Measurements from ENCODE around the gene SLC2A11.
"Not testable (repeated sequence)": the region's sequence is repeated elsewhere in the genome, so short reads cannot be mapped to it uniquely, and the experiment has no call there.

The SLC2A11 gene

DNA sequence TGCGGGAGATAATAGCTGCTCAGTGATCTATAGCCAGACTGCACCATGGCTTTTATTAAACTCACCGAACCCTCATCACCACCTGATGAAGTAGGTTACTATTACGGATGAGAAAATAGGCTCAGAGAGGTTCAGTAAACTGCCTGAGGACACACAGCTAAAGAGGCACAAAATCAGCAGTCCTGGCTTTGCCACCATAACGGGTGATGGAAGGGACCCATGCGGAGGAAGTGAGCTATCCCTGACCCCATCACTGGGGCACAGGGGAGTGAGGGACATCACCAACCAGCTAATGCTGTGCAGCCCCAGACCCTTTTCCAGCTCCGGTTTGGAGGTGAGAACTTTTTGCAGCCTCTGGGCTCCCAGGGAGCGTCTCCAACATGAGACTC lies 11.6 kb upstream of the SLC2A11 start:
- no peak for DNase-seq (ENCODE audit: extremely low read depth in 1 of 2, low read depth in 1 of 2)

DNA sequence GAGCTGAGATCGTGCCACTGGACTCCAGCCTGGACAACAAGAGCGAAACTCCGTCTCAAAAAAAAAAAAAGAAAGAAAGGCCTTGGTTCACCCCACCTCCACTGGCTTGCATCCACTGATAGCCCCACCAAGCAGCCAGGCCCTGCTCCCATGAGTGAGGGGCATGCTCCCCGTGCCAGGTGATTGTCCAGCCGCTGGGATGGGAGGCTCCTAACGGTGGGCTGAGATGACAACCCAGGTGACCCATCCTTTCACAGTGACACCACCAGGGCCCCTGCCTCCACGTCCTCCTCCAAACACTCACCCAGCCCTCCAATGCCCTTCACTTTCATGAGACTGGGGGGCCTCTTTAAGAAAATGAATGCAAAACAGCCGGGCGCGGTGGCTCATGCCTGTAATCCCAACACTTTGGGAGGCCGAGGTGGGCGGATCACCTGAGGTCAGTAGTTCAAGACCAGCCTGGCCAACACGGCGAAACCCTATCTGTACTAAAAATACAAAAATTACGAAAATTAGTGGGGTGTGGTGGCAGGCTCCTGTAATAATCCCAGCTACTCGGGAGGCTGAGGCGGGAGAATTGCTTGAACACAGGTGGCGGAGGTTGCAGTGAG lies 10.3 kb upstream of the SLC2A11 start:
- no peak for DNase-seq (ENCODE audit: extremely low read depth in 1 of 2, low read depth in 1 of 2)

DNA sequence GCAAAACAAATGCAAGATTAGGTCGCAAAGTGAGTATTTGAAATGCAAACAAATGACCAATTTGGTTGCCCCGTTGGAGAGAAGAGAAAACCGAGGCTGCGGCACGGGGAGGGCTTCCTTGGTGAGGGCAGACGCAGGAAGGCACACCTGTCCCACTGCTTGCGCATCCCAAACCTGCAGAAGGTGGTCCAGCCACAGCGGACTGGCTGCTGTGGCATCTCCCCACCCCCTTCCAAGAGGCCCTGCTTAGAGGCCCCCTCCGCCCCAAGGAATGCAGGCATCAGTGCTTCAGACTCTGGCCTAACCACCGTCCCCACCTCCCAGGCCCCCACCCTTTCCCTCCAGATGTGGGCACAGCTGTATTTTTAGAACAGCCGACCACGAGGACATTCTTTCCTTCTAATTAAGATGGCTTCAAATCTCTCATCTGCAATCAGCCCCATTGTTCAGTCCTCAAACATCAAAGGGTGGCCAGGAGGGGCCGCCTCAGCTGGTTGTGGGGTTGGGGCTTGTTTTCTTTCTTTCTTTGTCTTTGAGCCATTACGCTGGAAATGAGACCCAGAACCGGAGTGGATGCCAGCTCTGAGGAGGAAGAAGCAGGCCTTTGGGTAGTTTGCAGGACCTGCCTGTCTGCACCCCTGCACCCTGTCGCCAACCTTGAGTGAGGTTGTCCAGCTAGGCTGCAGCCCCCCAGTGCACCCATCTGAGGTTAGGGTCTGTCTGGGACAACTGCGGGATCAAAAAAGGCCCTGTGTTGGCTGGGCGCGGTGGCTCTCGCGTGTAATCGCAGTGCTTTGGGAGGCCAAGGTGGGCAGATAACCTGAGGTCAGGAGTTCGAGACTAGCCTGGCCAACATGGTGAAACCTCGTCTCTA lies 9.4 kb upstream of the SLC2A11 start:
- DNase-seq (ENCODE audit: extremely low read depth in 1 of 2, low read depth in 1 of 2), result no peak

DNA sequence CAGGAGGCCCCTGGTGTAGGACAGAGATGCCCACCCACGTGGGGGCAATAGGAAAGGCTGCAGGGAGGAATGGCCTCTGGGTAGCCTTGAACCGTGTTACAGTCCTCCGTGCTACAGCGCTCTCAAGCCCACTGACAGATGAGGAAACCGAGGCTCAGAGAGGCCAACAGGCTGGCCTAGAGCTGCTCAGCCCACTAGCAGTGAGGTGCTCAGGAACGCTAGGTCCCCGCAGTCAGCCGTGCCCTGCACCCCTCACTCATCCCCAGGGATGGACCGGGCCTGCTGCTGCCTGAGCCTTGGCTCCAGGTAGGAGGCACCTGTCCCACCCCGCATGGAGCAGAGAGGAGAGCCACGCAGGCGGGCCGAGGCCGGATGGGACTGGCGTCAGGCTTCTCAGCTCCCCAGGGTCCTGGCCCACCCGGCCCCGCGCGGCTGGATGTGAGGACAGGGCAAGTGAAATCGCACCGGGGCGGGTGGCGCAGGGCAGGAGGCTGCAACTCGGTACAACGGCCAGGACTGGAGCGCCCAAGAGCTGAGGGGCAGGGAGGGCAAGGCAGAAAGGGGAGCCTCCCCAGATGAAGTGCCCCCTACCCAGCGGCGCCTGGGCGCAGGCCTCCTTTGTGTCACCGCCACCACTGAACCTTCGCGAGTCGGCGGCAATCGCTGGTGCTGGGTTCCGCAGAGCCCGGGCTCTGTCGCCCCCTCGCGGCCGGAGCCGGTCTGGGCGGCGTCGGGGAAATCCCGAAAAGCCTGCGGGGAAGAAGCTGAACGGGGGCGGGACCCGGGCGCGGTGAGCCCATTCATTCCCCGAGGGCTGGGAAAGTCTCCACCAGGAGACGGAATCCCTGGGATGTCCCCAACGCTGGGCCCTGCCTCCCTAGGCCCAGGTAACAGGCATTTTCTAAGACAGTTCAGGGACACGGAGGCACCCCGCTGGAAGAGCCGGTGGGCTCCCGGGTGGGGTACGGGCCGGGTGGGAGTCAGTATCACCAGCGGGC lies 8.4 kb upstream of the SLC2A11 start:
- peak; percentile 56 to 73 for DNase-seq (ENCODE audit: extremely low read depth in 1 of 2, low read depth in 1 of 2)

DNA sequence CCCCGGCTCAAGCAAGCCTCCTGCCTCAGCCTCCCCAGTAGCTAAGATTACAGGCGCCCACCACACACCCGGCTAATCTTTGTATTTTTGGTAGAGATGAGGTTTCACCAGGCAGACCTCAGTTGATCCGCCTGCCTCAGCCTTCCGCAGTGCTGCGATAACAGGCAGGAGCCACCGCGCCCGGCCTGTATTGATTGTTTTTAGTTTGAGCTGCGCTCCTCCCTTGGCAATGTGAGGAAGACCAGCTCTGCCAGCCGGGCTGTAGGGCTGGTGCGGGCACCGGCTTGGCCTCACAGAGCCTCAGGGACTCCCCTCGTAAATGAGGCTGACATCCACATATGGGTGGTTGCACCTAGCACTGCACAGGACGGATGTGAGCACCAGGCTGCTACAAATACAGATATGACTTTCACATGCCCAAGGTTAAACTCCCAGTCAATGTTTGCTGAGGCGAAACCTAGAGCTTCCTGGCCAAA lies 7.5 kb upstream of the SLC2A11 start:
- DNase-seq (ENCODE audit: extremely low read depth in 1 of 2, low read depth in 1 of 2), result no peak

DNA sequence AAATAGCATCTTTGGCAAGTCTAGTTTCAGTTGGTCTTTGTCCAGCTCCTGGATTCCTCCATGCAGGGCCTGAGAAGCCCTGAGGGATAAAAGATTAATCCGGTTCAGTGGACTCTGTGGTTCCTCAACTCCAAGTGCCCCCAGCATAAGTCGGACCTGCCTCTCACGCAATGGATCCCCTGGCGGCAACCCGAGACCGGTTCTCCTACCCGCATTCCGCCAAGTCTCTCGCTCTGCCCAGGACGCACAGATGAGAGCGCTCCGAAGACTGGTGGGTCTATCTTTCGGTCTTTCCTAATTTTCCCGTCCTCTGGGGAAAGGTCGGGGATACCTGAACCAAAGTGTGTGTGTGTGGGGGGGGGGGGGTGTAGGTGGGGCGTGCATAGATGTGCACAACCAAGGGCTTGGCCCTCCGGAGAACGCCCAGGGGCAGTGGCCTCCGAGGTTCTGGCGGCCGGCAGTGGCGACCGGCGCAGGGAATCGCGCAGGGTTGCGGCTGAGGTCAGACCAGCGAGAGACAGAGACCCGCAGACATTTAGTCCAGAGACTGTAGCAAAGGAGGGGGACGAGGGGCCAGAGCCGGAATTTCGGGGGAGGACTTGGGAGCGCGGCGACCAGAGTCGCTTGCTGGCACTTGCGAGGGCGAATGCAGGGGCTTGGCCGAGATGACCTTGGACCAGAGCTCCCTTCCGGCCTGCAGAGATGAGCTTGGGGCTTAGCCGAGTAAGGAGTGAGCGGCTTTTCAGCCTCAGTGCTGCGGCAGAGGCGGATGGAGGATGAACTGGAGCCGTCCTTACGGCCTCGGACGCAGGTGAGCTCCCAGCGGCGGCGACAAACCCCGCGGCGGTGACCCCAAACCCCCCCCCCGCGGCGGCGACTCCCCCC lies 712 bp upstream of the SLC2A11 start:
- DNase-seq (ENCODE audit: extremely low read depth in 1 of 2, low read depth in 1 of 2), result no peak

DNA sequence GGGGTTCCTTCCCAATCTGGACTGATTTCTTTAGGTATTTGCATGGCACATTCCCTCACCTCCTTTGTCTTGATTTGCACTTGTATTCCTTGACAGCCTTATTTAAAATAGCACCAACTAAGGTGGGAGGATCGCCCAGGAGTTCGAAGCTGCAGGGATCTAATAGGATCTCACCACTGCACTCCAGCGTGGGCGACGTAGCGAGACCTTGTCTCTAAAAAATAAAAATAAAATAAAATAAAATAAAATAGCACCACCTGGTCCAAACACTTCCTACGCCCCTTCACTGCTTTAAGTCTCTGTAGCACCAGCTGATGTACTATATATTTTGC lies 775 bp downstream of the SLC2A11 start:
- no peak for DNase-seq (ENCODE audit: extremely low read depth in 1 of 2, low read depth in 1 of 2)

DNA sequence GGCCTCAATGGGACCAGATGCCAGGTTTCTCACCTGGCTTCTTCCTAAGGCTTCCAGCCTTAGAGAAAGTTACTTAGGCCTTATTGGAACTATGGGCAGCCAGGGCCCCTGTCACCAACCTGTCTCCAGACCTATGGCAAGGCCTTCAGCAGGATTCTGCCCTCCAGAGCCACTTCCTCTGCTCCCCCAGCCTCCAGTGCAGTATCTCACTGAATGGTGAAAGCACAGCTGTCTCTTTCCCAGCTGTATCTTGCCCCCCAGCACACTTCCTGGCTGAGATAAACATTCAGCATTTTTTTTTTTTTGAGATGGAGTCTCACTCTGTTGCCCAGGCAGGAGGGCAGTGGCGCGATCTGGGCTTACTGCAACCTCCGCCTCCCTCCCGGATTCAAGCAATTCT lies 1.5 kb downstream of the SLC2A11 start:
- DNase-seq (ENCODE audit: extremely low read depth in 1 of 2, low read depth in 1 of 2), result no peak

DNA sequence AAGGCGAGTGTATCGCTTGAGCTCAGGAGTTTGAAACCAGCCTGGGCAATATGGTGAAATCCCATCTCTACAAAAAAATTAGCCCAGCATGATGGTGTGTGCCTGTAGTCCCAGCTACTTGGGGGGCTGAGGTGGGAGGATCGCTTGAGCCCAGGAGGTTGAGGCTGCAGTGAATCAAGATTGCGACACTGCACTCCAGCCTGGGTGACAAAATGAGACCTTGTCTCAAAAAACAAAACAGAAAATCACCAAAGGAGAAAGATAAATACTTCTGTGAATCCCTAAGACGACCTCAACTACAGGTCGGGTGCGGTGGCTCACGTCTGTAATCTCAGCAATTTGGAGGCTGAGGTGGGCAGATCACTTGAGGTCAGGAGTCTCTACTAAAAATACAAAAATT lies 2.5 kb downstream of the SLC2A11 start:
- DNase-seq (ENCODE audit: extremely low read depth in 1 of 2, low read depth in 1 of 2), result not testable (repeated sequence)

DNA sequence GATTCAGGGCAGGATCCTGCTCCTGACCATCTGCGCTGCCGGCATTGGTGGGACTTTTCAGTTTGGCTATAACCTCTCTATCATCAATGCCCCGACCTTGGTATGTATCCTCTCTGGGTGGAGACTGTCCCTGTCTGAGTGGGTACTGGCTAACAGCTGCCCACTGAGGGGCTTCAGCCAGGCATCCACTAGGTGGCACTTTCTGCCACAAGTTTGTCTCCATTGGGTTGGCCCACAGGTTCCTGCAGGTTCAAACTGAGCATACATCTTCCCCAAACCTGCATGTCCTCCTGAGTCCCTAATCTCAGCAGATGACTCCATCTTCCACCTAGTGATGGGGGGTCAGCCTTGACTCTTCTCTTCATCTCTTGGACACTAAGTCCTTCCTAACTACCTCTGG lies 4.4 kb downstream of the SLC2A11 start:
- DNase-seq (ENCODE audit: extremely low read depth in 1 of 2, low read depth in 1 of 2), result peak in 1 of 2 donors; percentile 43

DNA sequence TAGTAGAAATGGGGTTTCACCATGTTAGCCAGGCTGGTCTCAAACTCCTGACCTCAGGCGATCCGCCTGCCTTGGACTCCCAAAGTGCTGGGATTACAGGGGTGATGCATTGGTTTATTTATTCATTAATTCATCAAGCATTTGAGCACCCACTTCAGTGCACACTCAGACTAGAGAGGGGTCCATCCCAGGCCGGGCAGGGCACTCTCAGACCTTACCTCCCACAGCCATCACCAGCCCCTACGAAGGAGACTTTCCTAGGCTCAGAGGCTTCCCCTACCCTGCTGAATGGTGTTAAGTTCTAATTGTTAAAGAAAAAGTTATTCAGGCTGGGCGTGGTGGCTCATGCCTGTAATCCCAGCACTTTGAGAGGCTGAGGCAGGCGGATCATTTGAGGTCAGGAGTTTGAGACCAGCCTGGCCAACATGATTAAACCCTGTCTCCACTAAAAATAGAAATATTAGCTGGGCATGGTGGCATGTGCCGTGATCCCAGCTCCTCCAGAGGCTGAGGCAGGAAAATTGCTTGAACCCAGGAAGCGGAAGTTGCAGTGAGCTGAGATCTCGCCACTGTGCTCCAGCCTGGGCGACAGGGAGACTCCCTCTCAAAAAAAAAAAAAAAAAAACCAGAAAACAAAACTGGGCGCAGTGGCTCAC lies 7.0 kb downstream of the SLC2A11 start:
- not testable (repeated sequence) for DNase-seq (ENCODE audit: extremely low read depth in 1 of 2, low read depth in 1 of 2)

DNA sequence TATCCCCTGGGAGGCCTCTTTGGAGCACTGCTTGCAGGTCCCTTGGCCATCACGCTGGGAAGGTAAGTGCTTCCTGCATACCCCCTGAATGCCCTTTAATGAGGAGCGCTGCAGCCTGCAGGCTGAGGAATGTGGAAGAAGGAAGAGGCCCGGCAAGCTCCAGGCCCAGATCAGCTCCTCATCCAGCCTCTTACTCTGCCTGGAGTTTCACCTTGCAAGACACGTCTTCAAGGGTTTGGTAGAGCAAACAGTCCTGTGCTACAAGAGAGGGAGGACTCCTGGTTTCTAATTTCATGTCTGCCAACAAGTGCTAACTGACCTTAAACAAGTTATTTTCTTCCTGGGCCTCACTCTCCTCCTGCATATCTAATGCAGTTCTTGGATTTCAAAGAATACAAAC lies 10.9 kb downstream of the SLC2A11 start:
- DNase-seq (ENCODE audit: extremely low read depth in 1 of 2, low read depth in 1 of 2), result no peak

DNA sequence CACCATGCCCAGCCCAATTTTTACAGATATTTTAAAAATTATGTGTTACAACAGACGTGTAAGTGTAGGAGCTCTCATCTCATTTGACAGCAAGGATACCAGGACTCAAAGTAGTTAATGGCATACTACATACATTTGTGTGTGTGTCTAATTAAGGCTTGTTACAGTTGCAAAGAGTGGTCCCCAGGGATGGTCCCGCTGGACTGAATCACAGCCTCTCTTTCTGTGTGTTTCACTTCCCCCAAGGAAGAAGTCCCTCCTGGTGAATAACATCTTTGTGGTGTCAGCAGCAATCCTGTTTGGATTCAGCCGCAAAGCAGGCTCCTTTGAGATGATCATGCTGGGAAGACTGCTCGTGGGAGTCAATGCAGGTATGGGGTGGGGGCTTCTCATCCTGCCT lies 17.2 kb downstream of the SLC2A11 start:
- no peak for DNase-seq (ENCODE audit: extremely low read depth in 1 of 2, low read depth in 1 of 2)

DNA sequence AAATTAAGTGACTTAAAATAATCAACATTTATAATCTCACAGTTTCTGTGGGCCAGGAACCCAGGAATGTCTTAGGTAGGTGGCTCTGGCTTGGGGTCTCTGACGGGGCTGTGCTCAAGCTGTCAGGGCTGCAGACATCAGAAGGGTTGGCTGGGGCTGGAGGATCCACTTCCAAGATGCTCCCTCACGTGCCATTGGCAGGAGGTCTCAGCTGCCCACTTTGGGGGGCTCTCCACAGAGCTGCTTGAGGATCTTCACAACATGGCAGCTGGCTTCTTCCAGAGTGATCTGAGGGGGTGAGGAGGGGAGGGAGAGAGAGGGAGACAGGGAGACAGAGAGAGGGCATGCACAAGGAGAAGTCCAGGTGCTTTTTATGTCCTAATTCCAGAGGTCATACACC lies 18.1 kb downstream of the SLC2A11 start:
- no peak for DNase-seq (ENCODE audit: extremely low read depth in 1 of 2, low read depth in 1 of 2)

DNA sequence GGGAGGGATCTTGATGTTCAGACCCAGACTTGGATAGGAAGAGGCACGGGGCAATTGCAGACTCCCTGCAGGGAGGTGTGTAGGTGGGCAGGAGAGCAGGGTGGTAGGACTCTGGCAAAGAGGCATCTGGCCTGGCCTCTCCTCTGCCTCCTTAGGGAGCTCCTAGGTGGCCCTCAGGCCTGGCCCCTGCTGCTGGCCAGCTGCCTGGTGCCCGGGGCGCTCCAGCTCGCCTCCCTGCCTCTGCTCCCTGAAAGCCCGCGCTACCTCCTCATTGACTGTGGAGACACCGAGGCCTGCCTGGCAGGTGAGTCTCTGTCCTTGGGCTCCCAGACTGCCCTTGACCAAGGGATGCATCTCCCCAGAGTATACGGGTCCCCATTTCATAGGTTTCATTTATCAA lies 19.9 kb downstream of the SLC2A11 start:
- DNase-seq (ENCODE audit: extremely low read depth in 1 of 2, low read depth in 1 of 2), result no peak

DNA sequence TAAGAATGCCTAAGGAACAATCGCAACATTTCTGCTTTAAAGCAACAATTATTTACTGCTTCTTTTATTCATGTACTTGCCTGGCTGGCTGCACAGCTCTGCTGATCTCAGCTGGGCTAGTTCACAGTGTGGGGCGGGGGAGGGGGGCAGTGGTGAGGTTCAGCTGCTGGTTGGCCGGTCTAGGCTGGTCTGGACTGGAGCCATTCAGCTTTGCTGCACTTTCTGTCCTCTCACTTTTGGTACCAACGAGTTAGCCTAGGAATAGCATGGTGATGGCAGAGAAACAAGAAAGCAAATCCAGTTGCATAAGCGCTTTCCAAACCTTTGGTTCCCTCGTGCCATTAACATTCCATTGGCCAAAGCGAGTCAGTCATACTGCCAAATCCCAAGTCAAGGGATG lies 20.5 kb downstream of the SLC2A11 start:
- DNase-seq (ENCODE audit: extremely low read depth in 1 of 2, low read depth in 1 of 2), result no peak

DNA sequence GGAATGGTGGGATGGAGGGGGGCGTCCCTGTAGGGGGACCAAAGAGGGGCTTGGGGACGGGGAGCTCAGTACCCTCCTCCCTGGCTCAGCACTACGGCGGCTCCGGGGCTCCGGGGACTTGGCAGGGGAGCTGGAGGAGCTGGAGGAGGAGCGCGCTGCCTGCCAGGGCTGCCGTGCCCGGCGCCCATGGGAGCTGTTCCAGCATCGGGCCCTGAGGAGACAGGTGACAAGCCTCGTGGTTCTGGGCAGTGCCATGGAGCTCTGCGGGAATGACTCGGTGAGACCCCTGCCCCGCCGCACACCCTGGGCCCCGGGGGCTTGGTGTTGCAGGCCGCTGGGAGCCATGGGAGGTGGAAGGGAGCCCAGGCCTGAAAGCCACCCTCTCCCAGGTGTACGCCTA lies 24.7 kb downstream of the SLC2A11 start:
- DNase-seq (ENCODE audit: extremely low read depth in 1 of 2, low read depth in 1 of 2), result no peak

DNA sequence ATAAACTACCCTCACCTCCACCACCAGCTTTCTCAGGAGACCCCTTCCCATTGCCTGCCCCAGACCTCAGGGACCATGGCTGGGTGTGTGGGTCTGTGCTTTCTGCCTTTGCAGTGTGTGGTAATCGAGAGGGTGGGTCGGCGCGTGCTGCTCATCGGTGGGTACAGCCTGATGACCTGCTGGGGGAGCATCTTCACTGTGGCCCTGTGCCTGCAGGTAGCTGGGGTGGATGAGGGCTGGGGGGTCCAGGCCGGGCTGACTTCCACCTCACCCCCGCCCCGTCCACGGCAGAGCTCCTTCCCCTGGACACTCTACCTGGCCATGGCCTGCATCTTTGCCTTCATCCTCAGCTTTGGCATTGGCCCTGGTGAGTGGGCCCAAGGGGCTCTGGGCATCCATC lies 26.0 kb downstream of the SLC2A11 start:
- DNase-seq (ENCODE audit: extremely low read depth in 1 of 2, low read depth in 1 of 2), result no peak

DNA sequence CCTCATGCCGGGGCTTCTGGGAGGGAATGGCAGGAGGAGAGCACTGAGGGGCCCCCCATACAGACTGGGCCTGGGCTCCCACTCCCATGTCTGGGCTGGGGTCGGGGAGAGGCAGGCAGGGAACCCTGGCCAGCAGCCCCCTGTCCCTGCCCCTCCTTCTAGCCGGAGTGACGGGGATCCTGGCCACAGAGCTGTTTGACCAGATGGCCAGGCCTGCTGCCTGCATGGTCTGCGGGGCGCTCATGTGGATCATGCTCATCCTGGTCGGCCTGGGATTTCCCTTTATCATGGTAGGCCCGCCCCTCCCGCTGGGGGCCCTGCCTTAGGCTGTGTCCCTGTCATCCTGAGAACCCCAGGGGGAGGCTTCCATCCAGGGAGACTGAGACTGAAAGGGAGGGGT lies 26.5 kb downstream of the SLC2A11 start:
- DNase-seq (ENCODE audit: extremely low read depth in 1 of 2, low read depth in 1 of 2), result no peak
